DMS 273 treated with DMSO at 0.1 percent for 48 hours (cell line): ENCODE measurements around the gene RGS8.
"Not testable (repeated sequence)": the region's sequence is repeated elsewhere in the genome, so short reads cannot be mapped to it uniquely, and the experiment has no call there.

Source experiments
- DNase-seq: peaks from one replicate; lab custom pipeline; 2025; lab: John Stamatoyannopoulos, UW

The RGS8 gene

GRCh38 chr1:182702826-182703524 lies 18.6 kb upstream of the RGS8 start:
- DNase-seq, result no peak

GRCh38 chr1:182700351-182700709 lies 15.9 kb upstream of the RGS8 start:
- no peak for DNase-seq

GRCh38 chr1:182699393-182700350 lies 15.3 kb upstream of the RGS8 start:
- peak; percentile 98 for DNase-seq

GRCh38 chr1:182698971-182699370 lies 14.6 kb upstream of the RGS8 start:
- DNase-seq, result no peak

GRCh38 chr1:182693139-182693538 lies 8.8 kb upstream of the RGS8 start:
- not testable (repeated sequence) for DNase-seq

GRCh38 chr1:182690886-182691443 lies 6.6 kb upstream of the RGS8 start:
- no peak for DNase-seq

- no peak for DNase-seq
Measured at GRCh38 chr1:182688436-182689205, 4.2 kb upstream of the RGS8 start.

GRCh38 chr1:182687361-182687760 lies 3.0 kb upstream of the RGS8 start:
- DNase-seq, result no peak

GRCh38 chr1:182686446-182686845 lies 2.1 kb upstream of the RGS8 start:
- DNase-seq, result no peak

GRCh38 chr1:182685215-182685614 lies 828 bp upstream of the RGS8 start:
- no peak for DNase-seq

GRCh38 chr1:182682898-182683501 lies 1.4 kb downstream of the RGS8 start:
- DNase-seq, result no peak

- no peak for DNase-seq
Measured at GRCh38 chr1:182682406-182682805, 2.0 kb downstream of the RGS8 start.

GRCh38 chr1:182681568-182681912 lies 2.8 kb downstream of the RGS8 start:
- no peak for DNase-seq

GRCh38 chr1:182680901-182681567 lies 3.4 kb downstream of the RGS8 start:
- no peak for DNase-seq

GRCh38 chr1:182680408-182680807 lies 4.0 kb downstream of the RGS8 start:
- DNase-seq, result no peak

GRCh38 chr1:182679684-182680083 lies 4.7 kb downstream of the RGS8 start:
- DNase-seq, result no peak

GRCh38 chr1:182677397-182678098 lies 6.8 kb downstream of the RGS8 start:
- no peak for DNase-seq

- DNase-seq, result no peak
Measured at GRCh38 chr1:182676274-182676673, 8.1 kb downstream of the RGS8 start.

GRCh38 chr1:182674346-182675246 lies 9.8 kb downstream of the RGS8 start:
- no peak for DNase-seq

GRCh38 chr1:182672487-182672836 lies 11.9 kb downstream of the RGS8 start:
- no peak for DNase-seq
